Eye (tissue), 1 donor: ENCODE data around the gene GANAB.
"Not testable (repeated sequence)": the region's sequence is repeated elsewhere in the genome, so short reads cannot be mapped to it uniquely, and the experiment has no call there.

Experiments used
- DNase-seq: peaks from one replicate; pipeline ENCODE4 v3.0.0-alpha.2; 2015

Gene GANAB

GRCh38 chr11:62621027-62621566 lies 25.3 kb downstream of the GANAB start:
- DNase-seq, result peak; percentile 4

DNA sequence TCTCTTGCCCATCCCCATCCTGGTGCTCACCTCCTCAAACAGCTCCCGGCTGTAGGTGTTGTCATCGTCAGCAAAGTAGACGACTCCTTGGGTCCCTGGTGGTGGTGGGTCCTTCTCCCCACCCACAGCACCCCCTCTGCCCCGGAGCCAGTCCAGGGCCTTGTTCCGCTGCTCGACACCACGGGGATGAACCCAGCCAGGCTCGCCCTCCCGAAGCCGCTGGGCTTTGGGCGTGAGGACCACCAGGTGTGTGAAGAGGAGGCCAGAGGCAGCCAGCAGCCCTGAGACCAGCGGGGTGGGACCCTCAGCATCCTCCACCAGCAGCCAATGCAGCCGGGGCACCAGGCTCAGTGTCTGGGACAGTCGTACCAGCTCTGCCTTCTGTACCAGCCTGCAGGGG lies 29.5 kb downstream of the GANAB start:
- DNase-seq, result not testable (repeated sequence)

- no peak for DNase-seq
Measured at GRCh38 chr11:62615521-62615920, 30.9 kb downstream of the GANAB start.

GRCh38 chr11:62614275-62614674 lies 32.1 kb downstream of the GANAB start:
- no peak for DNase-seq

GRCh38 chr11:62613291-62613778 lies 33.1 kb downstream of the GANAB start:
- DNase-seq, result no peak

DNA sequence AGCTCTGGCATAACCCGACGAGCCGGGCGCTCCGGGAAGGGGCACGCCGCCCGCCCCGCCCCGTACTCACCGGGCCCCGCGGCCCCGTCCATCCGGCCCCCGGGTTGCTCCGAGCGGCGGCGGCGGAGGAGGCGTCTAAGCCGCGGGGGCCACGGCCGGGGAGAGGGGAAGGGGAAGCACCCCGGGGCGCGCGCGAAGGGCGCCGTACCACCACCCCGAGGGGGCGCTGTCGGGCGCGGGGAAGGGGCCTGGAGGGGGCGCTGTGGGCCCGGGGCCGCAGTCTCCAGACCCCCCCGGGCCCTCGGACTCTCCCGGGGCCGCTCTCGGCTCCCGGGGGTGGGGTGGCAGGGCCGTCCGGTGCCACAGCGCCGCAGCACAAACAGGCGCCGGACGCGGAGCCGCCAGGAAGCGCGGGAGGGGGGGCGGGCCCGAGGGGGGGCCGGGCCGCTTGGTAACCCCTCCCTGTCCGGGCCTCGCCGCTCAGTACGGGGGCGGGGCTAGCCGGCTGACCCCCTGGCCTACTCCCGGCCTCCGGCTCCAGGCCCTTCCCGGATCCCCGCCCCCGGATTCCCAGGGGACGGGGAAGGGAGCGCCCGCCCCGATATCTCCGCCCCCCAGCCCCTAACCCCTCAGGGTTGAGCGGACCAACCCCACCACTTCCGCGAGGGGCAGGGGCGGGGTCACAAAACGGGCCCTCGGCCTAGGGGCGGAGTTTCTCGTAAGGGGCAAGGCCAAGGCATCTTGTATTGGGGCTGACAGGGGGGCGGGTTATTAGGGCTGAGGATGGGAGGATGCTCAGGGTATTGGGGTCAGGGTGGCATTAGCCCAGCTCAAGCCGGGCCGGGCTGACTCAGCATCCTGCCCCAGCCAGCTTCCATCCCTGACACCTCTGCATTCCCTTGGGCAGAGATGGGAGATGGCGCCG lies 33.8 kb downstream of the GANAB start, which contains the start of the genes EML3 and ROM1:
Gene EML3 (minus strand): TSS at position 410 of the 925 bp plus-strand sequence. CDS start 318 bp downstream, at position 92.
Gene ROM1 (plus strand): TSS at position 892 of the 925 bp plus-strand sequence. CDS start 25 bp downstream, at position 917.
- DNase-seq, result peak; percentile 92

DNA sequence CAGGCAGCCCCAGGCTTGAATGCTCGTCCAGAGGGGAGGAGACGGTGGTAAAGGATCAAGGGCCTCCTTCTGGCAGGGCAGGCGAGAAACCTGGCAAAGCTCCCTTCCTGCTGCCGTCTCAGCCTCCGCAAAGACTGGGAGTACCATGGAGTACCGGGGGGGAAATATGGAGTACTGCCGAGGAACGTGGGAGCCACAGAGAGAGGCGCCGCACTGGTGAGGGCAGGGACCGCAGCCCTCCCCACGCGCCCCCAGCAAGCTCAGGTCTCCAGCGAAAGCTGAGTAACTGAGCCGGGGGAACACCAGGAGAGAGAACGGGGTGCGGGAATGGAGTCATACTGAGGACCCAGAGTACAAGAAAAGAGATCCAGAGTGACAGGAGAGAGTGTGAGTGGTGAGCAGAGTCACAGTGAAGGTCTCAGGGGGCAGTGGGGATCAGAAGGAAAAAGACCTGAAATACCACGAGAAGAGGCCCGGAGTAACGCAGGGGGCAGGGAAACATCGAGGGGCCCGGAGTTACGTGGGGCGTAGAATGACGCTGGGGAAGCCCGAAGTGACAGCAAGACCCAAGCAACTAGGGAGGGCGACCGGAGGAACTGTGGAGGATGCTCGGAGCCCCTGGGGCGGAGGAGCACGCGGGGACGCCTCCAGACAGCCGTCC lies 34.6 kb downstream of the GANAB start:
- peak; percentile 74 for DNase-seq

GRCh38 chr11:62610814-62611704 lies 35.4 kb downstream of the GANAB start:
- no peak for DNase-seq

DNA sequence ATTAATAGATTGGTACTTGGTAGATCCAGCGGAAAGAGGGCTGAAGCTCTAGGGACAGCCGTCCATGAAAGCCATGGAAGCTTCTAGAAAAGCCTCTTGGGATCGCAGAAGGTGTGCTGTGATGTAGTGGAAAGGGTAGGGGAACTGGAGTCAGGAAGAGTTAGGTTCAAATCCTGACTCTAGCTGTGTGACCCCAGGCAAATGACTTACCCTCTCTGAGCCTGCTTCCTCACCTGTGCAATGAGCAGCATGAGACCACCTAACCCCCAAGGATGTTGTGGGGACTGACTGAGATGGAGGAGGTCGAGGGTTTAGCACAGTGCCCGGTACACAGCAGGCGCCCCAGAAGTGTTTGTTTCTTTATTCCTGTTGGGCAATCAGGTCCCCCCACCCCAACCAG lies 36.0 kb downstream of the GANAB start:
- DNase-seq, result no peak

GRCh38 chr11:62608776-62609175 lies 37.6 kb downstream of the GANAB start:
- no peak for DNase-seq

DNA sequence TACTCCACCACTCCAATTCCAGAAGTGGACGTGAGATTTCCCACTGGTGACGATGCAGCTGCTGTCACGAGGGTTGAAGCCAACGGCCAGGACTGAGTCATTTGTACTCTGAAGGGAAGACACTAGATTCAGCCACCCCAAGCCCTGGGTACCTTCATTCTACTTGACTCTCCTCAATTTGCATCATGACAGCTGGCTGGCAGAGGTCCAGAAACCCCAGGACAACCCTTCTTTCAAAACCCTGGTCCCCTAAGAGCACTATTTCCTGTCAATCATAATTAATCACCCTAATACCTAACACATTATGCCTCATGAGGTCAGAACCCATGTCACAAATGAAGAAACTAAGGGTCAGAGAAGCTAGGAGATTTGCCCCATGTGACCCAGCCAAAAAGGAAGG lies 38.7 kb downstream of the GANAB start:
- no peak for DNase-seq

GRCh38 chr11:62605902-62606301 lies 40.5 kb downstream of the GANAB start:
- DNase-seq, result no peak

DNA sequence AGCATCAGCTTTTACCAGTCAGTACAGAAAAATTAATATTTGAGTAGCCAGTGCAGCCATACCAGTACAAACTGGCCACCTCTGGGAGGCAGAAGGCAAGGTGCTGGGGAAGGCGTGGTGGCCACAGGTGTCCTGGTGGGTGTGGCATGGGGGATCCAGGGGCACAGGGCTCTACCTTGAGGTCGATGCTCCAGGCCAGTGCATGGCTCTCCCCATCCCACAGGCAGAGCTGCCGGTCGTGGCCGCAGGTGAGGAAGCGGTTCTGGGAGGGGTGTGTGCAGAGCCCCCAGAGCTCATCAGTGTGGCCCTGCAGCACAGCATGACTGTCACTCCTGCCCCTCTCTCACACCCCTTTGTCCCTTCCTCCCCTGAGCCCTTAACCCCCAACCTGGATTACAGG lies 40.9 kb downstream of the GANAB start:
- no peak for DNase-seq

DNA sequence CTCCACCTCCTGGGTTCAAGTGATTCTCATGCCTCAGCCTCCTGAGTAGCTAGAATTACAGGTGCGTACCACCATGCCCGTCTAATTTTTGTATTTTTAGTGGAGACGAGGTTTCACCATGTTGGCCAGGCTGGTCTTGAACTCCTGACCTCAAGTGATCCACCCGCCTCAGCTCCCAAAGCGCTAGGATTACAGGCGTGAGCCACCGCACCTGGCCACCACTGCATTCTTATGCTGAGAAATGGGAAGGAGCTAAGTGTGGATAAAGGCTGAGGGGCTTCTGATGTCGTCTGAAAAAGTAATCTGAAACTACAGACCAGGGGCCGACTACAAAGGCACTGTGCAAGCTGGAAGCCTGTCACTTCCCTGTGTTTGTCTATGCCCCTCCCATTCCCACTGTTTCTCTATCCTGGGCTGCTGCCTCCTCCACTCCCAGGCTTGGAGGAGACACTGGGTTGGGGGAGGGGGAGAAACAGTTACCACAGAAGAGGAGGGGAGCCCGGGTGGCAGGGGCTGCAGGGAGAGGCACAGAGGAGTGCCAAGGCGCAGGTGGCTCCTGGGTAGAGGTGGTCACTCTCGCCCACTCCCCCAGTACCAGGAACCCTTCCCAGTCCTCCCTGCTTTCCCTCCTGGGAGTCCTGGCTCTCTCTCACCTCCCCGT lies 41.8 kb downstream of the GANAB start:
- DNase-seq, result peak; percentile 29

GRCh38 chr11:62603776-62604299 lies 42.6 kb downstream of the GANAB start:
- no peak for DNase-seq

DNA sequence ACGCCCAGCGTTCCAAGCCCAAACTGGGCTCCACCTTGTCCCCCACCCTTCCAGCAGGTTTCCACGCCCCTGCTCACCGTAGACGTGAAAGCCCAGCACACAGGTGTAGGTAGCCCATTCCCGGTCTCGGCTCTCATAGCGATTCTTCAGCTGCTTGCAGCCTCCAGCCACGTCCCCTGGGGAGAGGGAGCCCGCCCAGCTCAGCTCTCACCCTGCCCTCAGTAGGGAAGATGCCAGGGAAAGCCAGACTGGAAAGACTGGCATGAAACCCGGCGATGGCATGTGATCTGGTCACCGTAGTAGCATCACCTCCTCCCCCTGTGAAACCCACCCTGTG lies 43.4 kb downstream of the GANAB start:
- DNase-seq, result no peak

GRCh38 chr11:62602141-62603071 lies 44.0 kb downstream of the GANAB start:
- DNase-seq, result no peak

DNA sequence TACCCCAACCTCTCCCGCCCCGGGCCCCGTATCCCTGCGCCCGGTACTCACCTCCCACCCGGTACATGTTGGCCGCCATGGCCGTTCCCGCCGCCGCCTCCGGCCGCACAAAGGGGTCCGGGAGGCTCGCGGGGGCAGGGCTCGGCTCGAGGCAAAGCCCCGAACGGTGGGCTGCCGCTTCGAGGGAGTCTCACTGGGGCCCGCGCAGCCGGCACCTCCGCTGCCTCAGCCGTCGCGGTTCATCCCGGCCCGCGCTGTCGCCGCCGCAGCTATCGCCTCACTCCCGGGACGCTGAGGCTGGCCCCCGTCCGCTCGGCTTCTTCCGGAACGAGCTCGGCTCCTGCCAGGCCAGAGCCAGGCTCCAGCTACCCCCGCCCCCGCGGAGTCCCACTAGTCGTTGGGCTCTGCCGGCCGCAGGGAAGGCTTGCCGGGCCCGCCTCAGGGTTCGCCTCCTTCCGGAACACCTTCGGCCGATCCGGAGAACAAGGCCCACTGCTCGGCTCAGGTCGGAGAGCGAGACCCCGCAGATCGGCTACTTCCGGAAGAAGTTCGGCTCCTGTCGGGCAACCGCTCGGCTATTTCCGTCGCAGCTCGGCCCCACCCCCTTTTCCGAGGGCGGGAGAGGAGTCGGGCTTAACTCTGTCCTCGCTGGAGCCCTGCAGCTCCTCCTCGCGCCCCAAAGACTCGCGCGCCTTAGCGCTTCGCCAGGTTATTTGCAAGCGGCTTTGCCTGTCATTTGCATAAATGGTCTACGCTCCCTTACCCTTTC lies 44.9 kb downstream of the GANAB start, which contains the start of gene MTA2:
Gene MTA2 (minus strand): TSS at position 494 of the 769 bp plus-strand sequence. CDS start 415 bp downstream, at position 79.
- peak; percentile 100 for DNase-seq

GRCh38 chr11:62601122-62601371 lies 45.4 kb downstream of the GANAB start:
- no peak for DNase-seq
